SU-DHL-6 (cell line): ENCODE results near the gene CHGA.

ENCODE experiments used
- H2AFZ ChIP-seq: fragments of 200-600 bp; sonication (generic); 2 replicates; pipeline ENCODE4 v1.6.1; 2014; ENCODE audit warnings: low read depth, mild to moderate bottlenecking, moderate library complexity, mixed read lengths, antibody characterized with exemption, low read length; ENCODE audit not compliant: severe bottlenecking
- H3F3A ChIP-seq: fragments of 200-600 bp; shearing (Covaris generic); 2 replicates; pipeline ENCODE4 v1.6.0; 2016; ENCODE audit warnings: antibody characterized with exemption, mild to moderate bottlenecking; ENCODE audit not compliant: insufficient read depth
- H3K27ac ChIP-seq: fragments of 200-600 bp; sonication (generic); 2 replicates; pipeline ENCODE4 v1.5.1; 2016; ENCODE audit warnings: low read depth, mild to moderate bottlenecking, low read length, moderate library complexity, mixed read lengths
- H3K27me3 ChIP-seq: fragments of 200-600 bp; sonication (generic), shearing (Covaris generic); 2 replicates; pipeline ENCODE4 v1.6.0; 2014; ENCODE audit warnings: mild to moderate bottlenecking, low read length
- H3K36me3 ChIP-seq: fragments of 200-600 bp; sonication (generic); 2 replicates; pipeline ENCODE4 v1.6.1; 2014; ENCODE audit warnings: mild to moderate bottlenecking, low read length, mixed read lengths
- H3K4me2 ChIP-seq: fragments of 300-600, 200-600 bp; shearing (Covaris generic), sonication (generic); 2 replicates; pipeline ENCODE4 v1.6.0; 2014; ENCODE audit warnings: low read length, low read depth, mild to moderate bottlenecking; ENCODE audit not compliant: poor library complexity, severe bottlenecking
- H3K4me3 ChIP-seq: fragments of 200-600 bp; sonication (generic); 2 replicates; pipeline ENCODE4 v1.5.1; 2014; ENCODE audit warnings: antibody characterized with exemption, low read length, mild to moderate bottlenecking, mixed read lengths; ENCODE audit not compliant: insufficient read depth, poor library complexity, severe bottlenecking
- H3K79me2 ChIP-seq: fragments of 200-600 bp; sonication (generic); 2 replicates; pipeline ENCODE4 v1.6.1; 2014; ENCODE audit warnings: mild to moderate bottlenecking, low read length, moderate library complexity; ENCODE audit not compliant: insufficient read depth
- H3K9ac ChIP-seq: fragments of 200-600 bp; sonication (generic); 2 replicates; pipeline ENCODE4 v1.7.0; 2014; ENCODE audit warnings: mild to moderate bottlenecking, low read length
- H3K9me2 ChIP-seq: fragments of 200-600 bp; sonication (generic); replicated peaks from 2 replicates; pipeline ENCODE4 v1.6.1; 2014; ENCODE audit warnings: low read length; ENCODE audit not compliant: insufficient read depth
- H3K9me3 ChIP-seq: fragments of 200-600 bp; sonication (generic); 2 replicates; pipeline ENCODE4 v1.6.1; 2014; ENCODE audit warnings: low read length, mixed read lengths; ENCODE audit not compliant: insufficient read depth
- H4K20me1 ChIP-seq: fragments of 200-600 bp; sonication (generic); 2 replicates; pipeline ENCODE4 v1.6.1; 2014; ENCODE audit warnings: low read depth, mild to moderate bottlenecking, antibody characterized with exemption, low read length, moderate library complexity, mixed read lengths
- CTCF ChIP-seq: fragments of 200-600 bp; sonication (generic); IDR thresholded peaks from one replicate; pipeline ENCODE4 v1.5.1; 2017; ENCODE audit warnings: antibody characterized with exemption, mild to moderate bottlenecking, low read length, moderate library complexity; ENCODE audit not compliant: insufficient read depth, poor library complexity, severe bottlenecking
- EZH2phosphoT487 ChIP-seq: fragments of 200-600 bp; sonication (generic), shearing (Covaris generic); conservative IDR thresholded peaks from 2 replicates; pipeline ENCODE4 v1.6.1; 2018; ENCODE audit warnings: mild to moderate bottlenecking, antibody characterized with exemption, low read length, moderate library complexity, mixed read lengths

CHGA gene

GRCh38 chr14:92939699-92940098 is 16.7 kb downstream of the CHGA start:
- Histone ChIP-seq H3F3A (no peaks in the 10 kb centered on the region), H3K4me2 (no peak overlapping the region), H3K27me3 (no peaks in the 10 kb centered on the region), H3K4me3 (no peak overlapping the region), H3K9ac (no peak overlapping the region), H3K9me2 (no peaks in the 10 kb centered on the region), H3K36me3 (no peaks in the 10 kb centered on the region), H3K79me2 (no peaks in the 10 kb centered on the region), H3K9me3 (no peaks in the 10 kb centered on the region), H3K27ac (no peak overlapping the region), H2AFZ (no peak overlapping the region), H4K20me1 (no peaks in the 10 kb centered on the region)
- no peak for TF ChIP-seq CTCF
- no peak for TF ChIP-seq EZH2phosphoT487

GRCh38 chr14:92940543-92940942 is 17.6 kb downstream of the CHGA start:
- TF ChIP-seq CTCF = no peak
- TF ChIP-seq EZH2phosphoT487 = no peak
- H3K27ac ChIP-seq = no peak overlapping the region
- no peak overlapping the region for H3K9ac ChIP-seq
- no peaks in the 10 kb centered on the region for H3K27me3 ChIP-seq
- H3F3A ChIP-seq = no peaks in the 10 kb centered on the region
- H3K36me3 ChIP-seq = no peaks in the 10 kb centered on the region
- no peaks in the 10 kb centered on the region for H3K9me2 ChIP-seq
- no peak overlapping the region for H3K4me3 ChIP-seq
- H3K4me2 ChIP-seq = no peak overlapping the region
- H2AFZ ChIP-seq = no peak overlapping the region
- no peaks in the 10 kb centered on the region for H4K20me1 ChIP-seq
- no peaks in the 10 kb centered on the region for H3K9me3 ChIP-seq
- no peaks in the 10 kb centered on the region for H3K79me2 ChIP-seq

- H3K9ac ChIP-seq = no peak overlapping the region
These were observed 18.6 kb downstream of the CHGA start for GRCh38 chr14:92941531-92941930.

More at GRCh38 chr14:92941531-92941930, 18.6 kb downstream of the CHGA start:
- Histone ChIP-seq H3K4me2 (no peak overlapping the region), H3K27me3 (no peaks in the 10 kb centered on the region), H2AFZ (no peak overlapping the region), H3K27ac (no peak overlapping the region), H3K36me3 (no peaks in the 10 kb centered on the region), H4K20me1 (no peaks in the 10 kb centered on the region), H3K4me3 (no peak overlapping the region), H3F3A (no peaks in the 10 kb centered on the region), H3K9me3 (no peaks in the 10 kb centered on the region), H3K79me2 (no peaks in the 10 kb centered on the region), H3K9me2 (no peaks in the 10 kb centered on the region)
- no peak for TF ChIP-seq CTCF
- TF ChIP-seq EZH2phosphoT487 = no peak
